GM18517 (cell line): Measurements from ENCODE around the gene NDUFB2.
"Not testable (repeated sequence)": the region's sequence is repeated elsewhere in the genome, so short reads cannot be mapped to it uniquely, and the experiment has no call there.

ENCODE experiments used
- ATAC-seq: cut with Tn5 transposase; IDR thresholded peaks from one replicate; pipeline ENCODE4 v1.9.1; 2021; ENCODE audit warnings: mild to moderate bottlenecking, moderate library complexity; ENCODE audit not compliant: unreplicated experiment

Gene NDUFB2

DNA sequence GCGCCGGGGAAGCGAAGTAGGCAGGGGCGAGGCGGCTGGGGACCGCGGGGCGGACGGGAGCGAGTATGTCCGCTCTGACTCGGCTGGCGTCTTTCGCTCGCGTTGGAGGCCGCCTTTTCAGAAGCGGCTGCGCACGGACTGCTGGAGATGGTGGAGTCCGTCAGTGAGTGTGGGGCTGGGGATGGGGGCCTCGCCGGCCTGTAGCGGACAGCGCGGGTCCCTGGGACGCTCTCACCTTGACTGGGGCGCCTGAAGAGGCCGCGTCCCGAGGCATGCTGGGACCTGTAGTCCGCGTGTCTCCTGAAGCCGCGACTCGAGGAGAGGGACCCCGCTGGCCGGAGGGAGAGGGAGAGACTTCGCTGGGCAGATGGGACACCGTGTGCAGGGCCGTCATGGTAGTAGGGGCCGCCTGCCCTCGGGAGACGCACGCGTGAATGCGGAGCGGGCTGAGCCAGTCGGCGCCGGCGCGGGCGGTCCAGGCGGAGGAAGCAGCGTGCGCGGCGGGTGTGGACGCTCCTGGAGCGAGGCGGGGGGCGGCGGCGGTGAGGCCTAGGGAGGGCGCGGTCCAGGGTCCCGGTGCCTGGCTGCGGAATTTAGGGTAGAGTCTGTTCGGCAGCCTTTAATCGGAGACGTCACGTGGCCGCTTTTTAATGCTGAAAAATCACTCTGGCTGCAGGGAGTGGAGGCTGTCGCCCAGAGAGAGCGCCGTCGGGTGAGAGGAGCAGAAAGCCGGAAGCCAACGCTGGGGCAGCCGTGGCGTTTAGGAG lies at the start of gene NDUFB2:
NDUFB2 (plus strand) TSS at position 29 of the 767 bp plus-strand sequence; CDS start at position 66, 37 bp downstream.
- ATAC-seq, result peak; percentile 89

DNA sequence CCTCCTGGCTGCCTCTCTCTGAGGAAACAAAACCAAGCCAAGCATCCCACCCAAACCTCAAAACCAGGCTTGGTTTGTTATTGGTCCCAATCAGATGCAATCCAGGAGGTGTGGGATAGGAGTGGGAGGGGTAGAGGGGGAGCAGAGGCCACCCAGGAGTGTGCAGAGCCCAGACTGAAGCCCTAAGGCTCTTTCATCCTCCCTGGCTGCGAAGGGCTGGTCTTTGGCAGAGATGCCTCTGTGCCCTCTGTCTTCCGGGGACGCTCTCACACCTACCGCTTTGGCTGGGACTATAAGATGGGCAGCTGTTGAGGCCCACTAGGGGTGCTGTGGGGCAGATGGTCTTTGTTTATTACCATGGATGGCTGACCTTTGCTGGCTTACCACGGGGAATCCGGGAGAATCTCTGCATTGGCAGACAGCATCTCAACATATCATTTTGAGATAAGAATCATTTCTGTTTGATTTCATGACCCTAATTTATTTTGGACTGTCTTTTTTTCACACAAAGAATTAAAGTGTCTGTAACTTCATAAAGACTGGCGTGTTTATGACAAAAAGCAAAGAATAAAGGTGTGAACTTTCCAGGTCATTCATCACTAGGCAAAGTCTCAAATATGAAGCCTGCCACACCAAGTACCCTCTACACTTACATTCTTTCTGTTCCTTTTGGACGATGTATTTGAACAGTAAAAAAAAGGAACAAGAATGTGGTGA lies 49.4 kb upstream of the NDUFB2 start:
- ATAC-seq, result no peak

DNA sequence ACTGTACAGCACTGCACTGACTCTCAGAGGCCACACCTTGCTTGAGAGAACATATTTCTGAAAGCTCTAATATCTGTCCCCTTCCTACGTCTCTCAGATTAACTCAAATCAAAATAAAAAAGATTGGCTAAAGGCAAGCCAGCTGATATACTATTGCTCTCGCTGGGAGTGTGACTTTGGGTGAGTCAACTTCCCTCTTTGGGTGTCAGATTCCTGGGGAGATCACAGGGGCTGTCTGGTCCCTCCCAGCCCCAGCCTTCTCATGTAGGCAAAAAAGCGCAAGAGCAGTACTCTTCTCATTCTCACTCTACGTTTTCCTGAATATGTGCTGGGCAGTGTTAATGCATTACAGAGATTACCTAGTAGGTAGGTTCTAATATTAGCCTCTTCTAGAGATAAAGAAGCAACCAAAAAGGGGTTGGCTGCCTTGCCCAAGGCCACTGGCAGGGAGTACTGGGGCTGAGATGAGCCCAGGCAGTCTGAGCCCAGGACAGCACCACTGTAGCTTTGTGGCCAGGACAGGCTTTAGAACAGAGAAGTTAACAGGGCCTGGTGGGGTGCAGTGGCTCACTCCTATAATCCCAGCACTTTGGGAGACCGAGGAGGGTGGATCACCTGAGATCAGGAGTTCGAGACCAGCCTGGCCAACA lies 46.8 kb upstream of the NDUFB2 start:
- no peak for ATAC-seq

DNA sequence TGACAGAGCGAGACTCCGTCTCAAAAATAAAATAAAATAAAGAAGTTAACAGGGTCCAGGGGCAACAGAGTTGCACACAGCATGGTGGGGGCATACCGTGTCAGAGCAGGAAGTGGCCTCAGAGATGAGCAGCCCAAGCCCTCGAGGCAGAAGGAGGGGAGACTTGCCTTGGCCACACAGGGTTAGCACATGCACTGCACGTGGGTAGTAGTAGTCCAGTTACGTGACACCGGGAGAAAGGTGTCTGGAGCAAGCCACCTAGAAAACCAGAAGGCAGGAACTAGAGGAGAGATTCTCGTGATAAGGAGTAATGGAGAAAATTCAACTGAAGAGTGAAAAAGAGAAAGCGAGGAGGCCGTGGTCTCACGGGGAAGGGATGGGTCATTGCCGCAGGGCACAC lies 46.1 kb upstream of the NDUFB2 start:
- no peak for ATAC-seq

DNA sequence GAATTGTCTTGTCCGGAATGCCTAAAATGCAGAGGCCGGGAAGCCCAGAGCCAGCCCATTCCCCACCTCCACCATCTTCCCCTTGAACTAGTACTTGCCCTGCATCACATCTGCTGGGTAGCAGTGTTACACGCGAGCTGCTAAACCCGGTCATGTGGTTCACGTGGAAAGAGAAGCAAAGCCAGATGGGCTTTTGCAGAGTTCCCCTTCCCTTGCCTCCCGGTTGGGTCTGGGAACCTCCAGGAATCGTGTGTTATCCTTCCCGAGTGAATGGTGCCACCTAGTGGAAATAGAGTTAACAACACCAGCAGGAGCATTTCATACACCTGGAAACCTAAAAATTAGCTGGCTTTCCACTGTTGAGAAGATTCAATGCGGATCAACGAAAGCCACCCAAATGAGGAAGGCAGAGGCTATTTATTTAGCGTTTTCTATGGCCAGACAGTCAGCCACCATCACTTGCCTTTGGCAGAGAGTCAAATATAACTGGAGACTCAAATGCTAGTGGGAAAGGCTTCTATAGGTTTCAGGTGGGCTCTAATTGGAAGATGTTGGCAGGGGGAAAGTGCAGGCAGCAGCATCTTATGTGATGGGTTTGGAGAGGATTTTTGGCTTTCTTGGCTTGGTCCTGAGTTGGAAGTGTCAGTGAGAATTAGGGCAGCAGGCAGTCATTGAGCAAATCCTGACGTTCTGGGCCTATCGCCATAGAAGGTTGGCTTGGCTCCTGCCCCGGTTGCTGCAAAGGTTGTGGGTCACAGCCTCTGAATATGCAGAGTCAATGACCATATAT lies 43.0 kb upstream of the NDUFB2 start:
- ATAC-seq, result no peak

DNA sequence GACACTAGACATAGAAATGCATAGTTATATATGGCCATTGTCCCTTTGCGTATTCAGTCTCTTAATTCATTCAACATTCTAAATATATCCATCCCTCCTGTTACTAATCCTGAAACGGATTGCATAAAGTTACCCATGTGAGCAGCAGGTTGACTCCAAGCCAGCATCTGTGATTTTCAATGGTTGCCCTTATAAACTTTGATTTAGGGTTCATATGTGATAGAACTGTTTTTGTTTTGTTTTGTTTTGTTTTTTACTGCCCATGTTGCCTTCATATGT lies 42.5 kb upstream of the NDUFB2 start:
- ATAC-seq, result no peak

DNA sequence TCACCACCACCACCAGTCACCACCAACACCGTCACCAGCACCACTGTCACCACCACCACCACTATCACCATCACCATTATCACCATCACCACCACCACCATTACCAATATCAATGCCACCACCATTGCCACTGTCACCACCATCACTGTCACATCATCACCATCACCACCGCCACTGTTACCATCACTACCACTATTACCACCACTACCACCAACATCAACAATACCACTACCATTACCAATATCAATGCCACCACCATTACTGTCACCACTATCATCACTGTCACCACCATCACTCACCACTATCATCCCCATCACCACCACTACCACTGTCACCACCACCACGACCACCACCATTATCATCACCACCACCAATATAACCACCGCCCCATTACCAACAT lies 41.8 kb upstream of the NDUFB2 start:
- no peak for ATAC-seq

DNA sequence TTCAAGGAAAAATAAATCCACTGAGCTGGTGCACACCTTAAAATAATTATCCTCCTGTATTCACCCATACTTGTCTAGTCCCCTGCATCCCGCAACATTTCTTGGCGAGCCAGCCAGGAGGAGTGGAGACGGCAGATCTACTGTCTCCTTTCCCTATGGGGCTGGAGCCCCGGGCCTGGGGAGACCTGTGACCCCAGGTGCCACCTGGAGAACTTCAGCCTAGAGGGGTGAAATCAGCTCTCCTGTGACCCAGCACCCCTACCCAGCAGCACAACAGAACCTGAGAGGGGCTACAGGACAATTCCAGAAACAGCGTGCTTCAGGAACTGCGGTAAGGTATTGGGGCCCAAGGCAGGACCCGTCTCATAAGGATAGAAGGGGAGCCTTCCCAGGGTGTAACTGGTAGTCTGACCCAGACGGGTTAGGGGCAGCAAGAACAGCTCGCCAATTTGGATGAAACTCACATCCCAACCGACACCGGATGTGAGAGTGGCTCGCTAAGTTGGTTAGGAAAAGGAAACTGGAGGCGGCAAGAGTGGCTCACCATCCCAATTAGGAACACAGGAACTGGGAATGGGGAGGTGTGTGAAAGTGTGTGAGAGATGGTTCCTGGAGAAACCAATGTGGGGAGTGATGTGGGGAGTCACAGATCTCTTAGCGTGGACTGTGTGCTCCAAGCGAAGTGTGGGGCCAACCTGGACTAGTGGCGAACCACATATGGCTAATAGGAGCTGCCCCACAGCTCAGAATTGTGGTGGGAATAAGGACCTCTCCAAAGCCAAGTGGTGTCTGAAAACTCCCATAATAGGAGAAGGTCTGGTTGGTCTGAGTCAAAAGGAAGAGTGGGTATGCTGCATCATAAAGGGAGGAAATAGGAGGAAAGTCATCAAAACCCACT lies 40.7 kb upstream of the NDUFB2 start:
- ATAC-seq, result no peak

DNA sequence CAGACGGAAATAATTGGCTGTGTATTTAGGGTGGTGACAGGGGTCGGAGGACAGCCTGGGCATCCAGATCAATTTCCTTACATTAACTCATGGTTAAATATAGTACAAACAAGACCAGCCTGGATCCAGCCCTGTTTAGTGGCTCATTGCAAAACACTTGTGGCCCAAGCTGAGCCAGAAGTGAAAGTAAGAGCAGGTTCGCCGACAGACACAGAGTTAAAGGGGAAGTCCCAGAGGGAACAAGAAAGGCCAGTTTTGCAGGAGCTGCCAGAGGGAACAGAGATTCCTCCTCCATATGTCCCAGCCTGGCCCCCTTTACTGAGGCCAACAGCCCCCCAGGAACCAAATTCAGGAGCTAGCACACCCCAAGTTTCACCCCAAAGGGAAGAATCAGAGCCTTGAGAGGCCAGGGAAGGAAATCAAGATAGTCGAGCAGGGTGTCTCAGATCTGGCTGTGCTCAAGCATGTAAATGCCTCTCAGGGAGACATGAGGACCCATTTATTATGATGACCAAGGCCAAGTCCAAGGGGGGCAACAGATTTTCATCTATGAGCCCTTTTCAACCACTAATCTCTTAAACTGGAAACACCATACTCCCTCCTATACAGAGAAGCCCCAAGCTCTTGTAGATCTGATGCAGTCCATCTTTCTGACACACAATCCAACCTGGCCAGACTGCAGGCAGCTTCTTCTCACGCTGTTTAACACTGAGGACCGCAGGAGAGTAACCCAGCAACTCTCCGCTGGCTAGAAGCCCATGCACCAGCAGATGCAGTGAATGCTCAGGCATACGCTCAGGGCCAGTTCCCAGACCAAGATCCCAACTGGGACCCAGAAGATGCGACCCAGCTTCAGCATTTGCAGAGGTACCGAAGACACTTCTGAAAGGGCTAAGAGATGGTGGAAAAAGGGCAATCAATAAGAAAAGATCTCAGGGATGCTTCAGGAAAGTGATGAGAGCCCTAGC lies 39.7 kb upstream of the NDUFB2 start:
- ATAC-seq, result peak; percentile 87

DNA sequence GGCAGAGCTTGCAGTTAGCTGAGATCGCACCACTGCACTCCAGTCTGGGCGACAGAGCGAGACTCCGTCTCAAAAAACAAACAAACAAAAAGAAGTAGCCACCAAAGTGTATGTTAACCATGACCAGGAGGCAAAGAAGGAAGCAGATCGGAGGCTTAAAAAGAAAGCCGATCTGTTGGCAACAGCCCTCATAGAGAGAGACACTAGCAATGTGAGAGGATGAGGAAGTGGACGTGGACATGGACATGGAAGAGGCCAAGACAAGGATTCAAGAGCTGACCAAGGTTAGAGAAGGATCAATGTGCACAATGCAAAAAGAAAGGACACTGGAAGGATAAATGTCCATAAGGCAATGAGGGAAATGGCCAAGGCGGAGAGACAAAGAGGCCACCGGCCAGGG lies 38.6 kb upstream of the NDUFB2 start:
- no peak for ATAC-seq

DNA sequence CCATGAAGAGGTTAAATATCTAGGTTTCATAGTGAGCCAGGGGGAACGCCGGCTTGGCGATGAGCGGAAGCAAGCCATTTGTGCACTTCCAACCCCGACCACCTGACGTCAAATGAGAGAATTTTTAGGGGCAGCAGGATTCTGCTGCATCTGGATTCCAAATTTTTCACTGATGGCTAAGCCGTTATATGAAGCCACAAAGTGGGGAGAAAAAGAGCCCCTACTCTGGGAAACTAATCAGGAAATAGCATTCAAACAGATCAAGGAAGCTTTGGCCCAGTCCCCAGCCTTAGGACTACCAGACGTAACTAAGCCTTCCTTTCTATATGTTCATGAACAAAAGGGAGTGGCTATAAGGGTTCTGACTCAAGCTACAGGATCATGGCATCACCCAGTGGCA lies 36.7 kb upstream of the NDUFB2 start:
- no peak for ATAC-seq

DNA sequence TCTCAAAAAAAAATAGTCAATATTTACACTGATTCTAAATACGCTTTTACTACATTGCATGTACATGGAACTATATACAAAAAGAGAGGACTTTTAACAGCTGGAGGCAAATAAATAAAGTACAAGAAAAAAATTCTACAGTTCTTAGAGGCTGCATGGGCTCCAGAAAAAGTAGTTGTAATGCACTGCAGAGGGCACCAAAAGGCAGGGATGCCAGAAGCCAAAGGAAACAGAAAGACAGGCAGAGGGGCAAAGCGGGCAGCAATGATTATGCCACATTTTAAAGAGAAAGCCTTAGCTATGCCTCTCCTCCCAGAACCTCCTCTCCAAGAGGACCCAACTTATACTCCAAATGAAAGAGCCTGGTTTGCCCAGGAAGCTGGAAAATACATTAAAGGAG lies 35.4 kb upstream of the NDUFB2 start:
- ATAC-seq, result no peak

DNA sequence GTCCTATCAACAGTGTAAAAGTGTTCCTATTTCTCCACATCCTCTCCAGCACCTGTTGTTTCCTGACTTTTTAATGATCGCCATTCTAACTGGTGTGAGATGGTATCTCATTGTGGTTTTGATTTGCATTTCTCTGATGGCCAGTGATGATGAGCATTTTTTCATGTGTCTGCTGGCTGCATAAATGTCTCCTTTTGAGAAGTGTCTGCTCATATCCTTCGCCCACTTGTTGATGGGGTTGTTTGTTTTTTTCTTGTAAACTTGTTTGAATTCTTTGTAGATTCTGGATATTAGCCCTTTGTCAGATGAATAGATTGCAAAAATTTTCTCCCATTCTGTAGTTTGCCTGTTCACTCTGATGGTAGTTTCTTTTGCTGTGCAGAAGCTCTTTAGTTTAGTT lies 33.6 kb upstream of the NDUFB2 start:
- not testable (repeated sequence) for ATAC-seq

DNA sequence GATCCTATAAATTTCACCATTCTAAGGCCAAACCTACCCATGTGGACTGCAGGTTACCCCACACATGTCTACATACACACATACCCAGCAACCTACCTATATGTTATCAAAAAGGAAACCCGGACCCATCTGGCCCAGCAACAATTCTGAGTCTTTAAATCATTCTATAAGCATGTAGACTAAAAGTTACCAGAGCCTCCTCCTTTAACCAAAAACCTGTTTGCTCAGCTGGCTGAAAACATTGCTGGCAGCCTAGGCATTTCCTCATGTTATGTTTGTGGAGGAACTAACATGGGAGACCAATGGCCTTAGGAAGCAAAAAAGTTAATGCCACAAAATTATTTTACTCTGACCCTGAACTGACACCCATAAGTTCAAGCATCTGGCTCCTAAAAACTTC lies 29.0 kb upstream of the NDUFB2 start:
- ATAC-seq, result no peak

DNA sequence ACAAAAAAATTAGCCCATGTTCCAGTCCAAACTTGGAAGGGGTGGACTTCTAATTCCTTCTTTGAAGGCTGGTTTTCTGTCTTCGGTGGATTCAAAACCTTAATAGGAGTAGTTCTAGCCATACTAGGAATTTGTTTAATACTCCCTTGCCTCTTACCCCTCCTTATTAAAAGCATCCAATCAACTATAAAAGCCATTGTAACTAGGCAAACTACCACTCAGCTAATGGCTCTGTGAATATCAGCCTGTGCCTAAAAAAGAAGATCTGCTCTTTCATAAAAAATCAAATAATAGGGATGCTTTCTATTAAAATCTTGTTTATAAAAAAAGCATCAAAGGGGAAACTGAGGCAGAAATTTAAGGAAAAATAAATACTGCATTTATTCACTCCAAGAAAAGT lies 27.9 kb upstream of the NDUFB2 start:
- no peak for ATAC-seq

DNA sequence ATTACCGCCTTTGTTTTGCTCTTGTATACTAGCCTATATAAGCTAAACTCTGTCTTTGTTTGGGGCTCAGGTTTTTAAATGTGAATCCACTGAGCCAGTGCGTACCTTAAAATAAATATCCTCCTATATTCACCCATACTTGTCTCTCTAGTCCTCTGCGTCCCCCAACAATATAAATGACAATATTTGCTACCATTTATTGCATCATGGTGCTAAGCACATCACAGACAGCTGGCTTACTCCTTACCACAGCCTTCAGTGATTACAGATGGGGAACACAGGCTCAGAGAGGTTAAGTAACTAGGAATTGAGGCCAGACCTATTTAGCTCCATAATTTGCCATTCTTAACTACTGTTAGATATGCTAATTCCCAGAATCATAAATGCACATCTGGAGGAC lies 27.2 kb upstream of the NDUFB2 start:
- ATAC-seq, result no peak

DNA sequence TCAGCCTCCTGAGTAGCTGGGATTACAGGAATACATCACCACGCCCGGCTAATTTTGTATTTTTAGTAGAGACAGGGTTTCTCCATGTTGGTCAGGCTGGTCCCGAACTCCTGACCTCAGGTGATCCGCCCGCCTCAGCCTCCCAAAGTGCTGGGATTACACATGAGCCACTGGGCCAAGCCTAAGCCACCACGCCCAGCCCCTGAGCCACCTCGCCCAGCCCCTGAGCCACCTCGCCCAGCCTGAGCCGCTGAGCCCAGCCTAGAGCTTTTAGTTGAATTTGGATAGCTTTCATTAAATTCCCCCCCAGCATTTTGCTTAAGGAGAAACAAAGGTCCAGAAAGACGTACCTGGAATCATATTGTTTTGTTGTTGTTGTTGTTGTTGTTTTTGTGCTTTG lies 26.6 kb upstream of the NDUFB2 start:
- not testable (repeated sequence) for ATAC-seq

DNA sequence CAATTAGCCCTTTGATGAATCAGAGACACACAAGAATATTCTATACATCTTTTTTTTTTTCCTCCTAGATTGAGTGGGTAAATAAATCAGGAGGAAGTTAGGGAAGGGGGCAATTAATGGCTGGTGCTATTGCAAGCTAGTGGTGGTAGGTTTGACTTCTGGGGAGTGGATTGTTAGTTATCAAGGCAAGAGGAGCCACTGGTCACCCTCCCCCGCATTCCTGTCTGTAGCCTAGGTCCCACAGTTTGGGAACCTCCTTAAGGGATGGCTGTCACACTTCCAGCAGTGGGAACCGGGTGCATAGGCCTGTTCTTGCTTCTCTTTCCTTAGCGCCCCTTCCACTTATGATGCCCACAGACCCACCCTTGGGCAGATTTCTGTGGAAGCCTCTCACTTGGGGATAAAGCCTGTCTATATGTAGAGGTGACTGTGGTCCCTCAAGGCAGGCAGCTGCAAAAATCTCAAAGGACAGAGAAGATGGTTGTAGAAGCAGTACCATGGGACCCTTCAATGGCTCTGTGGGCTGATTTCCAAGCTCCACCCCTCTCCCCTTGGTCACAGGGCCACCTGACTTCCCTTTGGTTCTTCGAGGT lies 26.1 kb upstream of the NDUFB2 start:
- no peak for ATAC-seq

DNA sequence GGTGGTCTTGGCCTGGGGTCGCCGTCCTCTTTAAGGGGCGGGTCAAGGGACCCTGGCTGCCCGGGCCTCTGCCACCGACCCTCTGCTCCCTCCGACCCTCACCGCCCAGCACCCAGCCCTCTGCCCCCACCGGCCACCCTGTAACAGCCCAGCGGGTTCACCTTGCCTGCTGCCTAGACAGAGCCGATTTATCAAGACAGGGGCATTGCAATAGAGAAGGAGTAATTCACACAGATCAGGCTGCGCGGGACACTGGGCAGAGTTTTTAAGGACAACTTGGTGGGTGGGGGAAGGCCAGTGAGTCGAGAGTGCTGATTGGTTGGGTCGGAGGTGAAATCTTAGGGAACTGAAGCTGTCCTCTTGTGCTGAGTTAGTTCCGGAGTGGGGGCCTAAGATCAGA lies 24.5 kb upstream of the NDUFB2 start:
- ATAC-seq, result no peak
